GF-D8 (cell line): ENCODE results near the gene CXorf66.
"Not testable (repeated sequence)": the region's sequence is repeated elsewhere in the genome, so short reads cannot be mapped to it uniquely, and the experiment has no call there.

Source experiments
- DNase-seq: peaks from one replicate; lab custom pipeline; 2025; lab: John Stamatoyannopoulos, UW

CXorf66 gene

DNA sequence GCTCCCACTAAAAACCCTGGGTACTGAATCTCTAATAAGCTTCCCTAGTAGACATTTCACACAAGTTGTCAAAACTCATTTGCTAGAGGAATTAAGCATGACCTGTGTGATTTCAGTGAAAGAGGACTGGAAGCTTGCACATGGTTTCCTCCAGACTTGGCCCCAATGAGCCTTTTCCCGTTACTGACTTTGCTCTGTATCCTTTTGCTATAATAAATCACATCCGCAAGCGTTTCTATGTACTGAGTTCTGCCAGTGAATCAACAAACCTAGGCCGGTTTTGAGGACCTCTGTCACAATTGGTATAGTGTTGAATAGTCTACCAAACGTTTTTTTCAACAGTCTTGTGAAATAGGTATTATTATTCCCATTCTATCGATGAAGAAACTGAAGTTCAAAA lies 40.6 kb downstream of the CXorf66 start:
- DNase-seq, result no peak

DNA sequence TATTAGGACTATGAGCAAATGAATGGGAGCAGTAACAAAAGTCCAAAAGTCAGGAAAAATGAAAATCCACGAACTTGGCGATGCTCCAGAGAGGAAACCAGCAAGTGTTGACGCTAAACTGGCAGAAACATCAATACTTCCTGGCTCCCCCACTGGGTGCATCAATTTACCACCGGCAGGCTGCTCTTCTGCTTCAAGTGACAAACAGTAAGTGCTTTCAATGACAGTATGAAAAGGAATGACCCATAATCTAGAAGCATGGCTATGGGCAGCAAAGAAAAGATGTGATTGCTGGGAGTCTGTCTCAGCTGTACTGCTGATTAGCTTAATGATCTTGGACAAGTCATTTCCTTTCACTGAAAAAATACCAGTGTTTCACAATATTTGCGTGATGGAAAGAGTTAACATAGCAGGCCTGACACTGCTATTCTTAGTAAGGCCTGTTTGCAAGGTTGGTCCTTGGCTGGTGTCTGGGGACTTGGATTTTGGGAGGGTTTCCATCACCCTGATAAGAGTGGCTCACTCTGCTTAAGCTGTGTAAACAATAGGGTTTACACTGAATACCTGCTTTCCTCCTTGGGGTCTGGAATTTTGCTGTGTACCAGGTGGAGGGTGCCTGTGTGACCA lies 41.1 kb downstream of the CXorf66 start:
- no peak for DNase-seq

DNA sequence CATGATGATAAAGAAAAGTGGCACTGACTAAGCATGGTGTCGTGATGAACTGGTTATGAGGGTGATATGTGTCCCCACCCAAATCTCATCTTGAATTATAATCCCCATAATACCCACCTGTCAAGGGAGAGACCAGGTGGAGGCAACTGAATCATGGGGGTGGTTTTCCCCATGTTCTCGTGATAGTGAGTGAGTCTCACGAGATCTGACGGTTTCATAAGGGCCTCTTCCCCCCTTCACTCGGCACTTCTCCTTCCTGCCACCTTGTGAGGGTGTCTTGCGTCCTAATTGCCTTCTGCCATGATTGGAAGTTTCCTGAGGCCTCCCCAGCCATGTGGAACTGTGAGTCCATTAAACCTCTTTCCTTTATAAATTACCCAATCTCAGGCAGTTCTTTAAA lies 44.2 kb downstream of the CXorf66 start:
- not testable (repeated sequence) for DNase-seq

DNA sequence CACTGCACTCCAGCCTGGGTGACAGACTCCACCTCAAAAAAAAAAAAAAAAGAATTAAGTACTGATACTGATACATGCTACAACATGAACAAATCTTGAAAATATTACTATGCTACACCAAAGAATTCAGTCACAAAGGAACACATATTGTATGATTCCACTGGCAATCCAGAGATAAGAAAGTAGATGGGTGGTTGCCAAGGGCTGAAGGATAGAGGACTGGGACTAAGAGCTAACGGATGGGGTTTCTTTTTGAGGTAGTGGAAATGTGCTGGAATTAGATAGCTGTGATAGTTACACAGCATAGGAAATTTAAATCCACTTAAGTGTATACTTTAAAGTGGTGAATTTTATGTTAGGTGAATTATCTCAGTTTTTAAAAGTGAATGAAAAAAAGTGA lies 45.0 kb downstream of the CXorf66 start:
- DNase-seq, result no peak

DNA sequence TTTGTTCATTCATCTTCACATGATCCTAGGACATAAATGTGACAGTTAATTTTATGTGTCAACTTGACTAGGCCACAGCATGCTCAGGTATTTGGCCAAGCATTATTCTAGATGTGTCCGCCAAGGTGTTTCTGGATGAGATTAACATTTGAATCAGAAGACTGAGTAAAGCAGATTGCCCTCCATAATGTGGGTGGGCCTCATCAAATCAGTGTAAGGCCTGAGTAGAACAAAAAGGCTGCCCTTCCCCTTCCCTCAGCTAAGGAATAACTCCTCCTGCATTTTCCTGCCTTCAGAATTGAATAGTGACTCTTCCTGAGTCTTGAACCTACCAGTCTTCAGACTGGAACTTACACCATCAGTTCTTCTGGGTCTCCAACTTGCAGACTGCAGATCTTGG lies 50.9 kb downstream of the CXorf66 start:
- DNase-seq, result no peak

DNA sequence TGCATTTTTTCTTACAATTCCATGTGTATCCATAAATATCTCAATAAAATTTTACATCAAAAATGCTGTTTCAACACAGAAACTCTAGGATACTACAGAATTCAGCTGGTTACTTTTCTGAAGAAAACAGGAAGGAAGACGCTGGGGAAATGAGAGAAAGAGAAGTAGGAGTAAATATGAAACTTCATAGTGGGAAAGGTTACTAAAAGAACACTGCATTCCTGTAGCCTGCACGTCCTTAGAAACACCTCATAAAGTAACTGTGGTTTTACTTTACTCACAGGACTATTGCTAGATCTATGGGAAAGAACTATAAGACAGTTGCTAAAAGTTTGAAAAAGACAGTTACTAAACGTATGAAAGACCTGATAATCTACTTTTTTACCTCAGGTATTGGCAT lies 55.6 kb downstream of the CXorf66 start:
- no peak for DNase-seq

DNA sequence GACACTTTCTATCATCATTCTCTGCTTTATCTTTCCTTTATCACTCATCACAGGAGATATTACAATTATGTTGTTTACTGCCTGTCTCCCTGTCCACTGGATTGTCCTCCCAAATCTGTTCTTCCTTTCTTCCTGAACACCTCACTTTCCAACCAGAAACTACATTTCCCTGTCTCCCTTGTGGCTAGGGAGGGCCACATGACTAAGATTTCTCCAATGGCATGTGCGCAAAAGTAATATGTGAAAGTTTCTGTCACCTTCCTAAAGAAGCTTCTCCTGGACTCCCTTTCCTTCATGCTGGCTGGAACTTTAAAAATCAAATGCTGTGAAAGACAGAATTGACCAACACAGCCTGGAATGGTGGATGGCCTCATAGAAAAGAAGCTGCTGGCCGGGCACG lies 58.2 kb downstream of the CXorf66 start:
- DNase-seq, result no peak

DNA sequence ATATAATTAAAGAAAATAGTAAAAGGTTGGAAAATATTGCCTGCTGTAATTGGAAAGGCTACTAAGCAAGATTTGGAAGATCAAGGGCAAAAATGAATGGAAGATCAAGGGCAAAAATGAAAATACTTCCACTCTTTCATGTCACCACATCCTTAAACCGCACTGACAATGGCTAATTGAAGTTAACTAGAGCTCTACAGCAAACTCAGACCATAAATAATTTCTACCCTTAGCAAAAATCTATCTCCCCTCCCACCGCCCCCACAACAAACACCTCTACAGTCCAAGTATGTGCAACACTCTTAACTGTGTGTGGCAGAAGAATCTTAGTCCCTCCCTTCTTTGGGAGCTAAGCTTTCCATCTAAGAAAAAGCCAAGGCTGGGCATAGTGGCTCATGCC lies 59.6 kb downstream of the CXorf66 start:
- no peak for DNase-seq
